ENCODE data around the gene CYP11A1. TPM values are rescaled to one million over a fixed set of nuclear protein-coding genes. Genes with fewer than 3 reads are reported as not detected.
"Not testable (repeated sequence)": the region's sequence is repeated elsewhere in the genome, so short reads cannot be mapped to it uniquely, and the experiment has no call there.

CYP11A1 gene
- total RNA-seq, 1 donor from 2014 or later, result 0.20 TPM

- DNase-seq (ENCODE audit: low read depth), result no peak
These were observed 7.3 kb upstream of the CYP11A1 start for GRCh38 chr15:74374648-74375302.

GRCh38 chr15:74373731-74374647 lies 6.5 kb upstream of the CYP11A1 start:
- peak; percentile 61 for DNase-seq (ENCODE audit: low read depth)

GRCh38 chr15:74373056-74373650 lies 5.7 kb upstream of the CYP11A1 start:
- DNase-seq (ENCODE audit: low read depth), result no peak

- DNase-seq (ENCODE audit: low read depth), result no peak
These were observed 3.0 kb upstream of the CYP11A1 start for GRCh38 chr15:74370471-74370870.

GRCh38 chr15:74369756-74370155 lies 2.3 kb upstream of the CYP11A1 start:
- no peak for DNase-seq (ENCODE audit: low read depth)

GRCh38 chr15:74369084-74369745 lies 1.8 kb upstream of the CYP11A1 start:
- no peak for DNase-seq (ENCODE audit: low read depth)

DNA sequence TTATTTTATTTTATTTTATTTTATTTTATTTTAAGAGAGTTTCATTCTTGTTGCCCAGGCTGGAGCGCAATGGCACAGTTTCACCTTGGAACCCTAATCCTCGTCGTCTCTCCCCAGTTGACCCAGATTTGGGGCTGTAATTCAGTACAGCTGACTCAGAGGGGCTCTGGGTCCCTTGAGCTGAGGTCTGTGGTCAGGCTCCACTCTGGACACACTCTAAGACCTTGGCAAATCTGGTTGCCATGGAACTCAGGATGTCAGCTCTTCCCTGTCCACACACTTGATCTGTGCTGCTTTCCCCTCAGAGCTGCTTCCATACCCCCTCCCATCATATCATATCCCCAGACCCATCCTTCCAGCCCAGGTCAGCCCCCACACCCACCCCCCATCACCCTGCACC lies 675 bp upstream of the CYP11A1 start:
- DNase-seq (ENCODE audit: low read depth), result no peak

DNA sequence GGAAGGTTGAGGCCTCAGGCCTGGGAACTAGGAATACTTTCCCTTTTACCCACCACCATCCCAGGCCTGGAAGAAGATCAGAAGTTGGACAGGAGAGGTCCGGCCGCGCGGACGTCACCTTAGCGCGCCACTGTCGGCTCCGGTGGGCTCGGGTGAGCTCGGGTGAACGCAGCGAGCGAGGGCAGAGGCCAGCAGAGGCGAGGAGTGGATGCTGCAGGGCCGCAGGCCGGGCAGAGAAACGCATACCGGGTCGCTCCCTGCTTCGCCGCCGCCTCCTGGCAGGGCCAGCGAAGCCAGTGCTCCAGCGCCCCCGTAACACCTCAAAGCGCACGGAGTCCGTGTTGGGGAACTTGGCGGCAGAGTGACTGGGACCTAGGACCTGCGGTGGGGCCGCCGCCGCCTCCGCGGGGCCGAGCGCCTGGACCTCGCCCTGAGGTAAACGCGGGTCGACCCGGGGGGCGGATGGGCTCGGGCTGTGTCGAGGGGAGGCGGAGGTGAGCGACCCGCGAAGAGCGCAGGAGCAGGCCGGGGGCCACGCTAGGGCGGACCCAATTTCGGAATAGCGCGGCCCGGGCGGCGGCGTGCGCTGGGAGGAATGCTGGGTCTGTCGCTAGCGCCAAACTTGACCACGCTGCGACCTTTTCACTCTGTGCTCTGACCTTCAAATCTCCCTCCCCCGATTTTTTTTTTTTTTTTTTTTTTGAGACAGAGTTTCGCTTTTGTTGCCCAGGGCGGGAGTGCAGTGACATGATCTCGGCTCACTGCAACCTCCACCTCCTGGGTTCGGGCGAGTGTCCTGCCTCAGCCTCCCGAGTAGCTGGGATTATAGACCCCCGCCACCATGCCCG lies 1.6 kb downstream of the CYP11A1 start:
- no peak for DNase-seq (ENCODE audit: low read depth)

DNA sequence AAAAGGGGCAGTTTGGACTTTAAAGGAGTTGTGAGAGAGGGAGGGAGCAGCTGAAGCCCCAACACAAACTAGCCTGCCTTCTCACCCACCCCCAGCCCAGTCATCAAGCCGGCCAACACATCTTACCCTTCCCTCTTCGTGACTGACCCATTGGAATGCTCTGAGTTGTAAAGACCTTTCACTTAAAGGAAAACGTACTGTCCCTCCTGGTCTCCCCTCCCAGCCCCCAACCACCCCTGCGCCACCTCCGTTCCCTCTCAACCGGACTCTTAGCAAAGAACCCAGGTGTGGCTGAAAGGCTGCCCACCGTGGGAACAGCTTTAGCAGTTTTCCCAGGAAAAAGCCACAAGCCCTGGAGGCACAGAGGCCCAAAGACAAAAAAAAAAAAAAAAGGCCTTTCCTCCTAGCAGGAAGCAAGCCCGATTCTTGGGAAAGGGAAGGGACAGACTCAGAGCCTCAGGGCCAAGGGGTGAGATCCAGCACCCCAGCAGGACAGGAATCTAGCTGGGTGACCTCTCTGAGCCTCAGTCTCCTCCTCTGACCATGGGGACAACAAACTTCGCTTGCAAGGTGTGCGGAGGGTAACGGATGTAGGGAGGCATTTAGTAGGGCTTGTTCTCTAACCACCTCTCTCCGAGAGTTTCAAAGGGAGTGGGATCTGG lies 2.4 kb downstream of the CYP11A1 start:
- no peak for DNase-seq (ENCODE audit: low read depth)

DNA sequence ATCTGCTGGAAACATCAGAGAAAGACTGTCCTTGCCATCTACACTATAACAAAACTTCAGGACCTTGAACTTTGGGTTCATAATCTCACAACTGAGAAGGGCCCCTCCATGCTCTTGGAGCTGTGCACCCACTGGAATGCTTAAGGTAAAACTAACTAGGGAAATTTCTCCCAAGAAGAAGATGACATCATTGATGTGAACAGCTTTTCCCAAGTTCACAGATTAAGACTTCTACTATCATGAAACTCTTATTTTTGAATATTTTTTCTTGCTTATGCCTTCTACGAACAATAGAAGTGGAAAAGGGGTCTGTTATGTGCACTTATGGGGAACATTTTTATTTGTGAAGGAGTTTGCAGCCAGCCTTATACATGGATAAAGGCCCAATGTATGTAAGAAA lies 5.0 kb downstream of the CYP11A1 start:
- no peak for DNase-seq (ENCODE audit: low read depth)

DNA sequence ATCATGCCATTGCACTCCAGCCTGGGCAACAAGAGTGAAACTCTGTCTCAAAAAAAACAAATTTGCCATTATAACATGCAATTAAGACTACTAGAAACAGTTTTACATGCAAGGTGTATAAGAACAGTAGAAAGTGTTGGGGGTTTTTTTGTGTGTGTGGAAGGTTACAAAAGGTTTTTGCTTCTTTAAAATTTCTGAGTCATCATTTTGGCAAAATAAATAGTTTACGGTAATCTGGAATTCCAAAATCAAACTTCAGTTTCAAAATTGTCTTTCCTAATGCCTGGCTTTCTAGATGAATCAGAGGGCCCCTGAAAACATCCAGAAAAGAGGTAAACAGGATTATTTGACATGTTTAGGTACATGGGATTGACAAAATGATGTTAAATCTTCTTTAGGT lies 6.6 kb downstream of the CYP11A1 start:
- DNase-seq (ENCODE audit: low read depth), result not testable (repeated sequence)

DNA sequence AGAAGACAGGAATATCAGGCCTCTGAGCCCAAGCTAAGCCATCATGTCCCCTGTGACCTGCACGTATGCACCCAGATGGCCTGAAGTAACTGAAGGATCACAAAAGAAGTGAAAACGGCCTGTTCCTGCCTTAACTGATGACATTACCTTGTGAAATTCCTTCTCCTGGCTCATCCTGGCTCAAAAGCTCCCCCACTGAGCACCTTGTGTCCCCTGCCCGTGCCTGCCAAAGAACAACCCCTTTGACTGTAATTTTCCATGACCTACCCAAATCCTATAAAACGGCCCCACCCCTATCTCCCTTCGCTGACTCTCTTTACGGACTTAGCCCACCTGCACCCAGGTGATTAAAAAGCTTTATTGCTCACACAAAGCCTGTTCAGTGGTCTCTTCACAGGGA lies 8.1 kb downstream of the CYP11A1 start:
- not testable (repeated sequence) for DNase-seq (ENCODE audit: low read depth)

GRCh38 chr15:74357514-74357913 lies 9.9 kb downstream of the CYP11A1 start:
- not testable (repeated sequence) for DNase-seq (ENCODE audit: low read depth)

DNA sequence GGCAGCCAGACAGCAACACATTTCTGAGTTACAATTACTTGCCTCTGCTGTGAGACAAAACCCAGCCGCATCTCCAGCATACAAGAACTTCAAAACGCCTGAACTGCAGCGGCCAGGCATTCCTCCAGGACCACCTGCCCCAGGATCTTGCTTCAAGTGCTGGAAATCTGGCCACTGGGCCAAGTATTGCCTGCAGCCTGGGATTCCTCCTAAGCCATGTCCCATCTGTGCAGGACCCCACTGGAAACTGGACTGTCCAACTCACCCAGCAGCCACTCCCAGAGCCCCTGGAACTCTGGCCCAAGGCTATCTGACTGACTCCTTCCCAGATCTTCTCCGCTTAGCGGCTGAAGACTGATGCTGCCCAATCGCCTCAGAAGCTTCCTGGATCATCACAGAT lies 11.4 kb downstream of the CYP11A1 start:
- DNase-seq (ENCODE audit: low read depth), result not testable (repeated sequence)

- not testable (repeated sequence) for DNase-seq (ENCODE audit: low read depth)
These were observed 13.5 kb downstream of the CYP11A1 start for GRCh38 chr15:74353992-74354391.

DNA sequence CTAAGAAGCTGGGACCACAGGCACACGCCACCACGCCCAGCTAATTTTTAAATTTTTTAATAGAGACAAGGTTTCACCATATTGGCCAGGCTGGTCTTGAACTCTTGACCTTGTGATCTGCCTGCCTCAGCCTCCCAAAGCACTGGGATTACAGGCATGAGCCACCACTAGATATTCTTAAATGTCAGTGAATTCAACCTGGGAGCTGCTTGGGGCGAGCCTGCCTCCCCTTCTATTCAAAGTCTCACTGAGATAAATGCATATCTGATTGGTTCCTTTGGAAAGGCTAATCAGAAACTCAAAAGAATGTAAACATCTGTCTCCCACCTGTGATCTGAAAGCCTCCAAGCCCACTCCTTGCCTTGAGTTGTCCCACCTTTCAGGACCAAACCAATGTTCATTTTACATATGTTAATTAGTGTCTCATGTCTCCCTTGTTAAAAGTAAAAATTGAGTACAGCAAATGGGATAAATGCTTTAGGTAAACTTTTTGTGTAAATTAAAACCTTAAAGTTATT lies 15.0 kb downstream of the CYP11A1 start:
- no peak for DNase-seq (ENCODE audit: low read depth)

GRCh38 chr15:74351670-74352069 lies 15.8 kb downstream of the CYP11A1 start:
- DNase-seq (ENCODE audit: low read depth), result no peak

DNA sequence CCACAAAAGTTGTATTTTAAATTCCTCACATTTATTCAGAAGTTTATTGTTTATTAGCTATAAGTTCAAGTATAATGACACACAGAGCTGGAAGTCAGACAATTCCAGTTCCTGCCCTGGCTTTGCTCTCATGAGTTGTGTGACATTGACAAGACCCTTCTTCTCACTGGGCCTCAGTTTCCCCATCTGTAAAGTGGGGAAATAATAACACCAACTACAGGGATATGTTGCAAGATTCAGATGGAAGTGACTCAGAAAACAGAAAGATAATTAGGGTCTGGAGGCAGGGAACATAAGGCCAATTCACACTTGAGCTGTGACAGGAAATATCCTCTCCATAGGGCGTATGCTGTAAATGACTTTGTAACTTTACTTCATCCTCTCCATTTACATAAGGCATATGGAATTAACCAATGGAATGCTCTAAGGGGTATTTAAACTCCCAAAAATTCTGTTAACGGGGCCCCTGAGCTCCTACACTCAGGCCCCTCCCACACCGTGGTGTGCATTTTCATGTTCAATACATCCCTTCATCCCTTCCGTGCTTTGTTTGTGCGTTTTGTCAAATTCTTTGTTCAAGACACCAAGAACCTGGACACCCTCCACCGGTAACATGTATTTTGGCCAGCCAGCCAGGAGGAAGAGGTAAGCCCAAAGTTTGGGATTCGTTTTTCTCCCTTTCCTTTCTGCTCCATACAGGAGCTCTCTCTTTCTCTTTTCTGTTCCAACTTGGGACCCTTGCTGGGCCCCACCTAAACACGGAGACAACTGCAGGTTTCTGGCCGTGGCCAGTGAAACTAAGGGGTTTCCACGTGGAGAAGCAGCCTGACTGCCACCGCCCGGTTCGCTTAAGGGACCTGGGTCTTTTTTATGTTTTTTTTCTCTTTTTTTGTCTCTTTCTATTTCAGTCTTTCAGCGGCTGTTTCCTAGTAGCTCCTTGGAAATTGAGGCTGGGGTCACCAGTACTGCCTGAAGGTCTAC lies 16.9 kb downstream of the CYP11A1 start:
- DNase-seq (ENCODE audit: low read depth), result no peak

DNA sequence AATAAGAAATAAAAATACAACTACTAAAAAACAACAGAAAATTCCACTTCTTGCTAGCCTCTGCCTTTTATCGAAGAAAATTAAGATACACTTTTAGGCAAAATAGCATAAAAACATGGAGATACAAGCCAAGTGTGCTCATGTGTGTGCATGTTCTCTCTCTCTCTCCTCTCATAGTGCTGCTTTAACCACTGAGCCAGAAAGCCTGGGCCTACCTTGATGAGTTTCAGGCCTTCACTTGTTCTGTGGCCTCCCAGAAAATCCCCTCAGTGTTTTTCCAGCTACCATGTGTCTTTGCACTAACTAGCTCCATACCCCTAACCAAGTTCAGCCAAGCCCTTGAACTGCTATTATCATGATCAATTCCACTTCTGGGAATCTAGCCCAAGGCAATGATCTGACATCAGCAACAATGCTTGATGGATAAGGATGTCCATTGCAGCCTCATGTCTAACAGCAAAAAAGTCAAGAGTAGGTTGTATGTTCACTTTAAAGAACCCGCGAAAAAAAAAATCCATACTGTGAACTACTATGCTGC lies 18.1 kb downstream of the CYP11A1 start:
- DNase-seq (ENCODE audit: low read depth), result no peak
